HepG2 (cell line): ENCODE results near the gene ZNF740.

ENCODE experiments used
- BHLHE40 ChIP-seq: IDR thresholded peaks from 2 replicates; pipeline ENCODE4 v1.6.1; 2011; ENCODE audit warnings: low read length, improper control_type of control experiment
- POLR2A ChIP-seq, 2 experiments: IDR thresholded peaks; 2 replicates each; pipeline ENCODE4 v1.6.1; 2011; ENCODE audit warnings: low read depth in 2 of 2, low read length in 2 of 2, mild to moderate bottlenecking in 1 of 2, moderate library complexity in 1 of 2; ENCODE audit not compliant: insufficient read depth in 1 of 2
- RFX5 ChIP-seq: IDR thresholded peaks from 2 replicates; pipeline ENCODE4 v1.6.1; 2011; ENCODE audit warnings: low read depth, low read length, improper control_type of control experiment
- SRSF1 ChIP-seq: fragments of 200-400 bp; formaldehyde crosslinking; optimal IDR thresholded peaks from 2 replicates; pipeline ENCODE3; 2017; ENCODE audit warnings: mild to moderate bottlenecking, low read depth, low read length, moderate library complexity

- TF ChIP-seq POLR2A (IDR thresholded peaks at IDR 0.05; ENCODE audit: insufficient read depth in 1 of 2, low read depth in 2 of 2, low read length in 2 of 2) (peak; percentile 51 to 67), SRSF1 (peak; percentile 35), BHLHE40 (no peak), RFX5 (no peak)
Observed at GRCh38 chr12:53221203-53222080, 40.9 kb downstream of the ZNF740 start.
